ENCODE data around the gene MYLK. TPM values are rescaled to one million over a fixed set of nuclear protein-coding genes. Genes with fewer than 3 reads are reported as not detected.

Gene MYLK
- total RNA-seq, 4 donors from 2014 or later: 32.0 to 81.2 (median 61.5) TPM

DNA sequence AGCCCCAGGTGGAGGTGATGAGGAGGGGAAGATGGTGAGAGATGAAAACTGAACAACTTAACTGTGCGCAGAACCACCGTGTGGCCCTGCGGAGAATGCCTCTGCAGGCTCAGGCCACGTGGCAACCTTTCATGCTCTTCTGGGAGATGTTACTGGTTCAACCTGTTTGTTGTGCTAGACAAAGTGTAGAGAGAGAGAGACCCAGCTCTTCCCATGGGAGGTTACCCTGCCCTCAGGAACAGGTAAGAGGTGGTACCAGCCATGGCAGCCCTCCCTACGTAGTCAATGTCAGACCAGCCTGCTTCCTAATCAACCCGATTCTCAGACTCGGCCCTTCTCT, 262.3 kb downstream of the MYLK start:
- 93 to 97% methylated on average over 7 of the region's 7 CpGs for WGBS, 2 donors
- Histone ChIP-seq H3K27me3 (no peaks in the 10 kb centered on the region), H3K9me3 (no peaks in the 10 kb centered on the region), H3K4me1 (peaks cover 0 to 41% (median 23%) of the 10 kb centered on the region in 4 donors), H3K4me3 (no peak overlapping the region), H3K27ac (no peak overlapping the region), H3K36me3 (no peaks in the 10 kb centered on the region)
- TF ChIP-seq POLR2A (IDR thresholded peaks at IDR 0.05) (no peak), EP300 (IDR thresholded peaks at IDR 0.05) (no peak)
- TF ChIP-seq, protein P1, sequence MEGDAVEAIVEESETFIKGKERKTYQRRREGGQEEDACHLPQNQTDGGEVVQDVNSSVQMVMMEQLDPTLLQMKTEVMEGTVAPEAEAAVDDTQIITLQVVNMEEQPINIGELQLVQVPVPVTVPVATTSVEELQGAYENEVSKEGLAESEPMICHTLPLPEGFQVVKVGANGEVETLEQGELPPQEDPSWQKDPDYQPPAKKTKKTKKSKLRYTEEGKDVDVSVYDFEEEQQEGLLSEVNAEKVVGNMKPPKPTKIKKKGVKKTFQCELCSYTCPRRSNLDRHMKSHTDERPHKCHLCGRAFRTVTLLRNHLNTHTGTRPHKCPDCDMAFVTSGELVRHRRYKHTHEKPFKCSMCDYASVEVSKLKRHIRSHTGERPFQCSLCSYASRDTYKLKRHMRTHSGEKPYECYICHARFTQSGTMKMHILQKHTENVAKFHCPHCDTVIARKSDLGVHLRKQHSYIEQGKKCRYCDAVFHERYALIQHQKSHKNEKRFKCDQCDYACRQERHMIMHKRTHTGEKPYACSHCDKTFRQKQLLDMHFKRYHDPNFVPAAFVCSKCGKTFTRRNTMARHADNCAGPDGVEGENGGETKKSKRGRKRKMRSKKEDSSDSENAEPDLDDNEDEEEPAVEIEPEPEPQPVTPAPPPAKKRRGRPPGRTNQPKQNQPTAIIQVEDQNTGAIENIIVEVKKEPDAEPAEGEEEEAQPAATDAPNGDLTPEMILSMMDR (IDR thresholded peaks at IDR 0.05): no peak
- no peak for DNase-seq (ENCODE audit: low spot score in 2 of 2)

DNA sequence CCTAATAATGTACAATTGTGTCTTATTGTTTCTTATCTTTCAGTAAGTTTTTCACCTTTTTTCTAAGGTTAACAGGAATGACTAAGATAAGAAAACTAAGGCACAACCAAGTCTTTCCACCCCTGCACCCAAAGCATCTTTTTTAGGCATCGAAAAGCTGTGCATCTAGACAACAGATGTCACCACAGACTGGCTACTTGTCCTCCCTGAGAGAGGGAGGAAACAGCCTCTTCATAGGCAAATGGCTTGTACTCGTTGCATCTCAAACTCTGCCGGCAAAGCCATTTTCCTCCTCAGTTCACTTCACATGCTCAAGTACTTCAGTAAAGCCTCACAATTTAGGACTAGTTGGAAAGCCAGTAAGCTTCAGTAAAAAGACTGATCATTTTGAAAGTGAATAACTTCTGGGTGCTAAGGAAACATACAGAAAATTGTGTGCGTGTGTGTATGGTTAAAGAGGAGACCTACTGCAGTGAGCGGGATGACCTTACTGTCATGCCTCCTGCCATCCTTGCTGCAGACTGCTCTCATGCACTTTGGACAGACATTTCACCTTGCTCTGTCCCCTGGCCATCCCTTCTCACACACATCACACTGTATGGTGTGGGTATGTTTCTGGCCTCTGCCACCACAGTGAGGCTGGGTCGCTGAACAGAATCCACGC, 262.8 kb downstream of the MYLK start:
- Histone ChIP-seq H3K9me3 (no peaks in the 10 kb centered on the region), H3K27ac (peak overlapping the region in 1 of 4 donors; percentile 69), H3K4me3 (no peak overlapping the region), H3K4me1 (peaks cover 0 to 41% (median 23%) of the 10 kb centered on the region in 4 donors), H3K27me3 (no peaks in the 10 kb centered on the region), H3K36me3 (no peaks in the 10 kb centered on the region)
- 77 to 81% methylated on average over 7 of the region's 7 CpGs for WGBS, 2 donors
- TF ChIP-seq POLR2A (IDR thresholded peaks at IDR 0.05) (no peak), EP300 (IDR thresholded peaks at IDR 0.05) (no peak)
- TF ChIP-seq, protein P1 (IDR thresholded peaks at IDR 0.05): no peak
- DNase-seq (ENCODE audit: low spot score in 2 of 2): no peak

DNA sequence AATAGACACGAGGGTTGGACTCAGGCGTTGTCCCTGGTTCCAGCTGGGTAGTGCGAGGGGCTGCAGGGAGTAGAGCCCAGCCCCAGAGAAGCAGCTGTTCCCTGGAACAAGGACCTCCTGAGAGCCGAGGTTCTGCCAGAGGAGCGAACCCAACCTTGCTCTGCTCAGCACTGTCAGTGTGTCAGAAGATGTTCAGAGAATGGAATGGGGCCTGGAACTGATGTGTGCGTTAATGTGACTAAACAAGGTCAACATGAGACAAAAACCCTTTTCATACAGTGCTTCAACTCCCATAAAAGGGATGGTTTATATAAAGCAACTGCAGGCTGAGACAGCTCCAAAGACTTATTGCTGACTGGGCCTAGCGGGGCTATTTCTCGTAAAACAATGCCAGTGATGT, 263.8 kb downstream of the MYLK start:
- no peak for DNase-seq (ENCODE audit: low spot score in 2 of 2)
- H3K36me3 ChIP-seq: no peaks in the 10 kb centered on the region
- no peaks in the 10 kb centered on the region for H3K9me3 ChIP-seq
- TF ChIP-seq EP300 (IDR thresholded peaks at IDR 0.05): peak in 1 of 2 donors; percentile 26
- TF ChIP-seq, protein P1 (IDR thresholded peaks at IDR 0.05): no peak
- no peak overlapping the region for H3K4me3 ChIP-seq
- H3K27me3 ChIP-seq: no peaks in the 10 kb centered on the region
- H3K4me1 ChIP-seq: peaks cover 0 to 41% (median 23%) of the 10 kb centered on the region in 4 donors
- 32% methylated on average over 8 of the region's 8 CpGs for WGBS, 2 donors
- peak overlapping the region in 3 of 4 donors; percentile 29 to 69 (median 52) for H3K27ac ChIP-seq

DNA sequence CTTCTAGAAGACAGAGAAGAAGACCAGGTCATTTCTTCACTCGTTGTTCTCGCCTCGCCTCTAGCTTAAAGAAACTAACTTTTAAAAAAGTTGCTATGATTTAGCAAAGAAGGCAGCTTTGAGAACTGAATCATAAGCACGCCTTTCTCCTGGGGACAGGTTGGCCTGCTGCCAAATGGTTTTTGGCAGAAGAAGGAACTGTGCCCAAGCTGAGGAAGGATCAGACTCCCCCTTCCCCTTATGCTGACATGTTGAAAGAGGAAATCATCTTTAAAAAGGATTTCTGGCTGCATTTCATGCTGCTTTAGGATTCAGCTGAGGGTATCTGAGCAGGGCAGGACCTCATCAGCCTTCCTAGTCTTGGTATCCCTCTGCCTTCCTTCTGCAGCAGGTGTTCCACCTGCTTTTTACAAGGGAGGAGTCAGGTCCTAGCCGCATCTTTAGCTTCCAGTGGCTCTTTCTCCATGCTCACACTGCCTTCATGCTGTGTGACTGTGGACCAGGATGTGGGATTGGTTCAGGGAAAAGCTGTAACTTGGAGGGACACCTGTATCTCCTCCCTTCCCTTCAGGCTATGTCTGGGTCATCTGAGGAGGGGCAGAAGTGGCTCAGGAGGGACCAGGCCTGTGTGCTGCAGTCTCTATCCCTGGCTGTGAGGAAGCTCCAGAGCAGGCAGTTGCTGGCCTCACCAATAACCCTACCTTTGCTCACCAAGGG, 265.2 kb downstream of the MYLK start:
- H3K9me3 ChIP-seq: no peaks in the 10 kb centered on the region
- no peak overlapping the region for H3K4me3 ChIP-seq
- H3K4me1 ChIP-seq: peaks cover 0 to 41% (median 23%) of the 10 kb centered on the region in 4 donors
- H3K36me3 ChIP-seq: peaks cover 0 to 1% (median 0%) of the 10 kb centered on the region in 3 donors
- H3K27ac ChIP-seq: peak overlapping the region in 2 of 4 donors; percentile 34 to 69
- peak; percentile 60 to 78 for DNase-seq (ENCODE audit: low spot score in 2 of 2)
- WGBS, 2 donors: 24 to 31% methylated on average over 5 of the region's 5 CpGs
- TF ChIP-seq EP300 (IDR thresholded peaks at IDR 0.05): peak in 1 of 2 donors; percentile 55
- TF ChIP-seq, protein P1 (IDR thresholded peaks at IDR 0.05): no peak
- no peak for TF ChIP-seq POLR2A (IDR thresholded peaks at IDR 0.05)
- H3K27me3 ChIP-seq: no peaks in the 10 kb centered on the region

DNA sequence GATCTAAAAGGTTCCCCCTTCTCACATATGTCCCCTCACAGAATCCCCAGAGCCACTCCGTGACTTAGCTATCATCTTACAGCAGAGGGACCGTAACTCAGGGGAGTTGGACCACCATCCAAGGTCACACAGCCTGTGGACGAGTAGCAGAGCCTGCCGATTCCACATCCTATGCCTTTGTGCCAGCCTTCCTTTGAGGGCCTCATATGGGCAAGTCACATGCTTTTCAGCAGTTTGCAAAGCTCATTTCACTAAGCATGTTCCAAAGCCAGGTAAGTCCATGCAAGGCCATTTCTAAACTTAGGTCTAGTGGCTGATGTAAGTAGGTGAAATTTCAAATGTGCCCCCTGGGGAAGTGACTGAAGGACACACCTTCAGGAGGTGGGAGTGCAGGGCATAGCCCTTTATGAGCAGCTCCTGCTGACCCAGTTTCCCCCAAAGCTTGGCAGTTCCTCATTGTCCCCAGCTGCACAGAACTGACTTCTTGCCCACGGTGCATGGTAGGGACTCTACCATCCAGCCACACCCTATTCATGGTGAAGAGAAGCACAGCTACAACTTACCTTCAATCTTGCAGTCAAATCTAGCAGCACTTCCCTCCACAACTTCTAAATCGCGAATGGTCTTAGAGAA, 265.9 kb downstream of the MYLK start:
- 59 to 76% methylated on average over 7 of the region's 7 CpGs for WGBS, 2 donors
- Histone ChIP-seq H3K27ac (peak overlapping the region in 2 of 4 donors; percentile 34 to 67), H3K27me3 (no peaks in the 10 kb centered on the region), H3K4me3 (no peak overlapping the region), H3K4me1 (peaks cover 0 to 41% (median 23%) of the 10 kb centered on the region in 4 donors), H3K9me3 (no peaks in the 10 kb centered on the region), H3K36me3 (peaks cover 0 to 7% (median 0%) of the 10 kb centered on the region in 3 donors)
- DNase-seq (ENCODE audit: low spot score in 2 of 2): no peak
- TF ChIP-seq EP300 (IDR thresholded peaks at IDR 0.05) (no peak), POLR2A (IDR thresholded peaks at IDR 0.05) (no peak)
- TF ChIP-seq, protein P1 (IDR thresholded peaks at IDR 0.05): no peak

All from tibial nerve (tissue), 4 donors.